Right ventricle myocardium superior (tissue), 1 donor: ENCODE data around the gene EXD3. TPM values are rescaled to one million over a fixed set of nuclear protein-coding genes. Genes with fewer than 3 reads are reported as not detected.
A peak's percentile ranks its signal among the peaks of the same experiment; 100 is the strongest.

Source experiments
- ATAC-seq: fragments of 200-7000 bp; cut with Tn5 transposase; one replicate; pipeline ENCODE4 v1.9.1; 2020; ENCODE audit warnings: mild to moderate bottlenecking; ENCODE audit not compliant: poor library complexity
- DNase-seq: peaks from one replicate; pipeline ENCODE4 v3.0.0-alpha.2; 2020
- intact Hi-C: fragments of 100-400 bp; cut with DNase I; formaldehyde crosslinking; loops from one replicate; pipeline ENCODE4 v1.11.2; 2022
- total RNA-seq: library from RNA; stranded (reverse); fragmentation: NEBNext Ultra II Directional; extraction: Animal tissue kit (Norgen Biotek cat#: 25700); gene quantifications from one replicate; pipeline ENCODE4 v1.2.1, GENCODE V29; 2021
- donor health status: DM: no; HTN: yes; CAD: no; lungs with severe emphysema.

Gene EXD3
- total RNA-seq, 1 donor from 2014 or later, result 6.9 TPM

DNA sequence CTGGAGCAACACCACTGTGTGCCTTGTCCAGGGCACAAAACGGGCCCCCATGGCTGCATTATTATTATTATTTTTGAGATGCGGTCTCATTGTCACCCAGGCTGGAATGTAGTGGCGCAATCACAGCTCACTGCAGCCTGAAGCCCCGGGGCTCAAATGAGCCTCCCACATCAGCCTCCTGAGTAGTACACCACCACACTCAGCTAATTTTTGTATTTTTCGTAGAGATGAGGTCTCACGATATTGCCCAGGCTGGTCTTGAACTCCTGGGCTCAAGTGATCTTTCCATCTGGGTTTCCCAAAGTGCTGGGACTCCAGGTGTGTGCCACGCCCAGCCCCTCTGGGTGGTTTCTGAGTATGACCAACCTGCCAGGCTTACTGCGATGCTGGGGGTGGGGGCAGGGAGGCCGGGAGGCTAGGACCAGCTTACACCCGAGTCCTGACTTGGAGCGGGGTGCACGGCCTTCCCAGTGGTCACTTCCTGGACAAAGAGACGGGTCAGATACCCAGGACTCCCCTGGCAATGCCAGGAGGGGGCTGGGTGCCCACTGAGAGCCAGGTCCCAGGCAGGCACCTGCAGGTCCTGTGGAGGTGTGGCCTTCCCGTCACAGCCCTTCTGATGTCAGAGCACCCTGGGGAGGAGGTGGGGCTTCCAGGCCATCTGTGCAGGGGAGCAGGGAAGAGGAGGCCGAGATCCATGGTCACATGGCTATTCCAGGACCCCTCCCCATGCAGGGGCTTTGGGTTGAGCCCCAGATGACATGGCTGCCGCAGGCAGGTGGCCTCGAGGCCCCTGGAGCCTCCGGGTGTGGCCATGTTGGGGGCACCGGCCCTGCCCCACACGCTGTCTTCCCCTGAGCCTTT, 112.5 kb downstream of the EXD3 start:
- intact Hi-C loops, result no loop called here
- ATAC-seq (no peak), DNase-seq (no peak)

DNA sequence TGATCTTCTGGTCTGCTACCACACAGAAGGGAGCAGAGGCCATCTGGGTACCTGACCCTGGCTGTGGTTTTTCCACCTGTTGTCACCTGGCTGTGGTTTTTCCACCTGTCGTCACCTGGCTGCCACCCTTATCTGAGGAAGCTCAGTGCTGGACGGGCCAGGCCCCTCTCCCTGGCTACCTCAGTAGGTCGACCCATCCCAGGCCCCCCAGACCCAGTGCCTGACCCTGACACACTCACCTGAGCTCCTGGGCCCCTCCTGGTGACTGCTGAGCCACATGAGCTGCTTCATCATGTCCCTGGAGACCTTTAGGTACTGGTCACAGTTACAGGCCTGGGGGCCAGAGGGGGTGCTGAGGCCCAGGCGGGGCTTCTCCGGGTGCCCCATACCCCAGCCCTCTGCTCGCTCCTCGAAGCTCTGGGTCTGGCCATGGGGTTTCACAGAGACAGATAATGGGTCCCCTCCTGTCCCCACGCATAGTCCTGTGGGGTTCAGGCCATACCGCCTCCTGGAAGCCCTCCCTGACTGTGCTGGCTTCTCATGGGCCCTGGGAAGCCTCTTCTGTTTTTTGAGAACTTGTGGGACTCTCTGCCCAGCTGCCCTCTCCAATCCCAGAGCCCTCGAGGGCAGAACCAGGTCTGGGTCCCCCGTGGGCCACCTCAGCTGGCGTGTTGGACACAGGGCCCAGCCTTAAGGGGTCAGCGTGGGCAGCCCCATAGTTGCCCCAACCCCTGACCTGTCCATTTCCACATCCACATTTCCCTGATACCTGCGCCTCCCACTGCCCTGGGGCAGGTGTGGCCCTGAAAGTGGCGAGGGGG, 113.4 kb downstream of the EXD3 start:
- DNase-seq (no peak), ATAC-seq (no peak)
- intact Hi-C loops, result no loop called here

DNA sequence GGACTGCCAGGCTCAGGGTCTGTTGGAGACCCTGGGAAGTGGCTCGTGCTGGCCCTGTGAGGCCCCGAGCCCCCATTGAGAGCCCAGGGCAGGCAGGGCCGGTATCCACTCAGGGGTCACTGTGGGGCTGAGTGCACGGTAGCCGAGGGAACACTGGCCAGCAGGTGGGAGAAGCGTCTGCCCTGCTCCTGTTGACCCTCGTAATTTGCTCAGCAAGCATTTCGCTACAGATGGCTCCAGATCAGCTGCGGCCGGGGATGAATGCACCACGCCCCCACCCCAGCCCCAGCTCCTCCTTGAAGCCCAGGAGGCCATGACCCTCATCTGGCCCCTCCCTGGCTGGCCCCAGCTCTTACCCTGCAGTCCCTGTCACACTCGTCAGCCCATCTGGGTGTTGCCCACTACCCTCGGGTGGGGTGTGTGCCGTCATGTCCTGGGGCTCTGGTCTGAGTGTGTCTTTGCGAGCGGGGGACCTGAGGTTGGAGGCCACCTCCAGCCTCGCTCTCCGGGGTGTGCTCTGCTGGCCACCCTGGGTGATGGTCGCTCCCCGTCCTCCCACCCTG, 114.8 kb downstream of the EXD3 start:
- DNase-seq, result no peak
- intact Hi-C loops, result no loop called here
- ATAC-seq, result no peak

DNA sequence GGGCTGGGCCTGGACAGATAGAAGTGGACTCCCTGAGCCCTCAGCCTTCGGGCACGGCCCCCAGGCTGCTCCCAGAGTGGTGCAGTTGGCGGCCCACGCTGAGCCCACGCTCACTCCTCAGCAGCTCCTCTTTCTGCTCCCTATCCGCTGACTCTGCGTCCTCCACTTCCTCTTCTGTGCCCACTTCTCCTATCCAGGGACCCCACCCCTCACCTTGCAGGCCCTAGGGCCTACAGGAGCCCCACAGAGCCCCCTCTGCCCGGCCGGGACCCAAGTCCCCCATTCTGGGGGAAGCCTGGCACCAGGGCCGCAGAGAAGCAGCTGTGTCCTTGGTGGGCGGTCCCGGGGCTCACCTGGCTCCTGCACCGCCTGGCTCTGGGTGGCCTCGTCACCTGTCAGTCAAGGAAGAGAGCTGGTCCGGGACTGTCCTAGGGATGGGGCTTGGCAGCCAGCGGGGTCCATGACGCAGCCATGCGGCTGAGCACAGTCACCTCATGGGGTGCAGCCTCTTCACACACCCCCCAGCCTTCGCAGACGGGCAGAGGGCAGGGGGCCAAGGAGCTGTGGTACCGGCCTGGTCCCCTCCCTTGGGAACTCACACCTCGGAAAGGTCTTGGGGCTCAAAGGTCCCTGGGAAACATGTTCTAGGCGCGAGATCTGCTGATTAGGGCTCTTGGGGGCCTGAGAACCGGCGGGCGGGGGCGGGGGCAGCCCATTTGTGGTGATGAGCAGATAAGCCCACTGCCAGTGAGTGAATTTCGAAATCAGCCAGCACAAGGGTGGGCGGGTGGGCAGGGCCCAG, 115.5 kb downstream of the EXD3 start:
- intact Hi-C loops, result no loop called here
- no peak for DNase-seq
- ATAC-seq, result no peak

DNA sequence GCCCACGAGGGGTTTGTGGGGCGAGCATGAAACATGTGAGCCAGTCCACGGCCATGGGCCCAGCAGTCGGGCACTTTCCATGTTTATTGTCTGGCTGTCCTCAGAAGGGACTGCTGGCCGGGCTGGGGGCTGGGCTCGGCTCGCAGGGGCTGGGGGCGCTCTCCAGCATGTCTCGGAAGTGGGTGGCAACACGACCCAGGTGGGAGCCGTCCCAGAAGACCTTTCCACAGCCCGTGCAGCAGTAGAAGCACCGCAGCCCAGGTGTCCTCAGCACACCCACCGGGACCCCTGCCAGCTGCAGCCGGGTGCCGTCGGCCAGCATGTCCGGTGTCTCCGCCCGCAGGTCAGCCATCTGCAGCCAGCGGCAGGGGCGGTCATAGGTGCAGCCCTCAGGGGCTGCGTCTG, 116.1 kb downstream of the EXD3 start:
- intact Hi-C loops, result no loop called here
- DNase-seq, result no peak
- ATAC-seq, result no peak

DNA sequence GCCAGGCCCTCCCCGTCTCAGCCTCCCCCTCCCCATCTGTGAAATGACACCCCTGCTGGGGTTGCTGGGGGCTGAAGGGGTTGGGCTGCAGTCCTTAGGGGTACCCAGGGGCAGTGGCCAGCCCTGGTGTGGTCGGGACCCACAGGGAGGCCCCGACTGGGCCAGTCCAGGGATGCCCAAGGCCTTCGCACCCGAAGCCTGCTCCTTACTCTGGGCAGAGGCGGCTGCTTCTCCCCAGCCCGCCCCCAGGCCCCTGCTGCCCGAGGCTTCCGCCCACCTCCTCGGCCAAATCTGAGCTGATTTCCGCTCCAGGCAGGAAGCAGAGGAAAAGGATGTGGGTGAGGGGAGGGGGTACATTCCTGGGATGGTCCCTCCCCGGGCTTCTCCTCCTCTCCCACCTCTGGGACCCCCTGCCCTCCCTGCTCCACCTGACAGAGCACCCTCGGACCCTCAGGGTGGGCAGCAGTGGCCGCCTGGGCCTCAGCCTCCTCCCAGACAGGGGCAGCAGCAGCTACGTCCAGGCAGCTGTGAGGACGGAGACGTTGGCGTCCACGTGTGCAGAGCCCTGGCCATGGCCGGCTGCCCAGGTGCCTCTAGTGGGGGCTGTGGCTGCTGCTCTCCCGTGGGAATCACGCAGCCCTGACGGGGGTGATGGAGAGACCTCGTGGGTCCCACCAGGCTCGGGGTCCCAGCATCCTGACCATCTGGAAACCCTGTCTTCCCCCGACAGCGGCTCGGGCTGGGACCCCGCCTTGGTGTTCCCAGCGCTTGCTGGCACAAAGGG, 116.7 kb downstream of the EXD3 start:
- intact Hi-C loops, result no loop called here
- ATAC-seq (no peak), DNase-seq (no peak)

DNA sequence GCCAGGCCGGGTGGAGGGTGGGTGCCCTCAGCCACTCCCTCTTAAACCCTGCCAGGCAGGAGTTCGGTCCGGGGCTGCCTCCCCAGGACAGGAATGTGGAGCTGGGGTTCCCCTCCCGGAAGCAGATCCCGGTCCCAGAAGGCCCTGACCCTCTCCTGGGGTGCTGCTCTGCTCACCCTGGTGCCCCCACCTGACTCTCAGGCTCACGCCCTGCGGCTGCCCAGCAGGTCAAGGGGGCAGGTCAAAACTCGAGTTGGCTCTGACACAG, 117.2 kb downstream of the EXD3 start:
- ATAC-seq (no peak), DNase-seq (no peak)
- intact Hi-C loops, result no loop called here

DNA sequence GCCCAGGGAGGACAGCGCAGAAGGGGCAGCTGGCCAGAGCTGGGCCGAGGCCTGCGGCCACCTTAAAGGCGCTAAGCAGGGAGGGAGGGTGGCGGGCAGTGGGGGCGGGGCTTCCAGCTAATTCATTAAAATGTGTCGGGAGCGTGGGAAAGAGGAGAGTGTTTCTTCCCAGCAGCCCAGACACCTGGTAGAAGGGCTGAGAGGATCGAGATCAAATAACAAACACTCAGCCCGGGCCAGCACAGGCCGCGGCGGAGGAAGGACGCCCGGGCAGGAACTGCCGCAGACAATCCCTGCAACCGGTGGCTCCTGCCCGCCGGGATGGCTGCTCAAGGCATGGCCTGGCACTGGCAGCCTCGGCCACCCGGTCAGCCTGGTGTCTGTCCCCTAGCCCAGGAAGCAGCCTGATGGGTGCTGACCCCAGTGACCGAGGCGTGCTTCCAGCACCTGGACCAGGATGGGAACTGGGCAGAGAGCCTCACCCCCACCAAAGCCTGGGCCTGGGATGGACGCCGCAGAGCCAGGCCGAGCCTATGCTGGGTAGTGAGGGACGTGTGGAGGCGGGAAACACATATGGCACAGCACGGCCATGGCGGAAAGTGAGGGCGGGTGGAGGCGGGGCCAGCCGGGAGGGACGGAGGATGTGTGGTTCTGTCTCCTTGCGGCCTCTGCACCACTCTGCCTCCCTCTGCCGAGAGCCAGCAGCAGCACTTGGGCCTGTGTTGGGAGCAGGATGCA, 117.7 kb downstream of the EXD3 start:
- DNase-seq, result peak; percentile 56
- intact Hi-C loops, result no loop called here

DNA sequence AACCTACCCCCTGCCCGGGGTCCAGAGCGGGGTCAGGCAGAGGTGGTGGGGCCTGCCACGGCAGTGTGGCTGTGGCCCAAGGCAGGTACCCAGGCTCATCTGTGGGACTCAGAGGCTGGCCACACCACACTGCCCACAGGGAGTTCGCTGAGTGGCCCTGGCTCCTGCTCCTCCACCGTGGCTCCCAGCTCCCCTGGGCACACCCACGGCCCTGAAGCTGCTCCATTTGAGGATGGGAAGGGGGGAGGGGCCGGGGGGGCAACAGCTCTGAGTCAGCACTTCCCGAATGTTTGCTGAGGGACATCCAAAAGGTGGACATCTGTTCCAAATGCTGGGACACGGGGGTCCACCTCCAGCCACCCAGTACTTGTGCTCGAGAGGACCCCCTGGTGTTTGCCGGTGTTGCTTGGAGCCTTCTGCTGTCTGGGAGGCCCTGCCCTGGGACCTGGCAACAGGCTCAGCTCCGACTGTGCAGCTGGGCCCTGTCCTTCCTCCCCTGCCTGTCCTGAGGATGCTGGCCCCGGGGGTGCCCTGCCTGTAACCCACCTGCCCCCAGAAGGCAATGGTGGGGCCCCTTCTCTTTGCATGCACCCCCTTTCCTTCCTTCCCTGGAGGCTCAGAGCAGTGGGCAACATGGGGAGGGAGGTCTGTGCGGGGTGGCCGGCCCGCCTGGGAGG, 118.4 kb downstream of the EXD3 start:
- intact Hi-C loops, result no loop called here
- peak; percentile 34 for DNase-seq
- ATAC-seq, result no peak

More for the DNA sequence above, 117.7 kb downstream of the EXD3 start:
- peak; percentile 8 for ATAC-seq

DNA sequence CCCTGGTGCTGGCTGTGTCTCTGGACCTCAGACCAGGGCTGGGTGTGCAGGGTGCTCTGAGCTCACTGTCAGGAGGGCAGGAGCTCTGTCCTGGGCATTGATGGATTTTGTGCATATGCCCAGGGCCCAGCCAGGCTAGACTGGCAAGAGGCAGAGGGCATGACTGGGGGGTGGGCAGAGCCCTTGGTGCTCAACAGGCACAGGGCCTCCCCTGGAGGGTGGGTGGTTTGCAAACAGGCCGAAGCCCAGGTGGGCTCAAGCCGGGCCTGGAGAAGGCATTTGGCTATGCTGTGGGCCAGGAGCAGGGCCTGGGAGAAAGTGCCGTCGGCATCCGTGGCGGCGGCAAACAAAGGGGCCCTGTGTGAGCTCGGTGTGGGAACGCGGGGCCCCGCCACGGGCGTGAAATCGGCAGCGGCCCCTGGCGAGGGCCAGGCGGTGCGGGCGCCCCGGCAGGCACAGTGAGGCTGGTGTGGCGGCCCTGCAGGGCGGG, 119.0 kb downstream of the EXD3 start:
- no peak for ATAC-seq
- intact Hi-C loops, result no loop called here
- no peak for DNase-seq

DNA sequence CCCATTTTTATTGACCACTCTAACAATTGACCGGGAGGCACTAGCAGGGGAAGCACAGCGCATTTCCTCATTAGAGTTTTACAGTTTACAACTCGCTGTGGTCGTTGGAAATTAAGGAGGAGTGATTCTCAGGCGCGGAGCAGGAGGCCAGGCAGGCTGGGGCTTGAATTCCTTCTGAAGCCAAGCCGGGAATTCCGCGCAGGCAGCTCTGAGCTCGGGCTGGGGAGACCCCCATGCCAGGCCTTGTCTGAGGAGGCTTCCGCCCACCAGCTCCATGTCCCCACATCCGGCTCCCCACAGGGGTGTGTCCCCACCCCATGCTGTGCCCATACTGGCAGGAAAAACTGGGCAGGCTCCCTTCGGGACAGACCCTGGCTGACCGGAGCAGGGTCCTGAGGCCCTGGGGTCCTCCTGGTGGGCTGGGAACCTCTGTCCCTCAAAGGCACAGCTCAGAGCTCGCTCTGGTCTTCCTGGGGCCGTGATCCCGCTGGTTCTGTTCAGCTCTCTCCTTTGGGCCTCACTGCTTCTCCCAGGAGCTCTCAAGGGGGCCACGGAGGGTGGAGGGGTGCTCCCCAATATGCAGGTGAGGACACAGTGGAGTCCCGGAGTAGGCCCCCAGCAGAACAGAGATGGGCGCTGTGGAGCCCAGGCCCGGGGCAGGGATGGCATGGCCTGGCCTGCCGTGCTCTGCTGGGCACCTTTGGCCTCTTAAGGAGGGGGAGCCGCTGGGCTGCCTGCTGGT, 119.6 kb downstream of the EXD3 start:
- intact Hi-C loops, result no loop called here
- DNase-seq (peak; percentile 38), ATAC-seq (no peak)

DNA sequence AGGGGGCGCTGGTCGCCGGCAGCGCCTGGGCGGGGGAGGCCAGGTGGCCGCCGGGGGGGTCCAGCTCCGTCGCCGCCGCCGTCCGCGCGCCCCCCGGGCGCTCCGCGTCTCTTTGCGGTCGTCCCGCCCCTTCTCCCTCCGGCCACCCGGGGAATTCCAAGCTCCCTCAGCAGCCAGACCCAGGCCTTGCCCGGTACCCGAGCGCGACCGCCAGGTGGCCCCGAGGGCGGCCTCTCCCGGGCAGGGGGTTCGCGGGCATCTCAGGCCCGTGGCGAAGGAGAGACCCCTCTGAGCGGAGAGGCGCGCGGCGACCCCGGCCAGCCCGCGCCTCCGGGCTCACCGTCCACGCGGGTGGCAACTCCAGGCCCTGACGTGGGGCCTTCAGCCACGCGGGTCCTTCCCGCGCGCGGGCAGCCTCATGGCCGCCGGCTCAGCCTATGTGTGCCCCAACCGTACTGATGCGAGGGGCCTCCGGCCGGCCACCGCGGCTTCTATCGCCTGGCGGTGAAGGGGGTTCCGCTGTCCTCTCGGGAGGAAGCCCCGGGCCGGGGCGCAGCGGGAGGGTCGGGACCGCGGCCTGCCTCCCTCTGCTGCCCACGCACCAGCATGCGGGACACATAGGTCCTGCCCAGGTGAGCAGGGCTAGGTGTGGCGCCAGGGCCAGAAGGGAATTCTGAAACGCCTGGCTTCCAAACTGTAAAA, 120.4 kb downstream of the EXD3 start:
- DNase-seq (no peak), ATAC-seq (peak; percentile 24)
- intact Hi-C loops, result no loop called here

DNA sequence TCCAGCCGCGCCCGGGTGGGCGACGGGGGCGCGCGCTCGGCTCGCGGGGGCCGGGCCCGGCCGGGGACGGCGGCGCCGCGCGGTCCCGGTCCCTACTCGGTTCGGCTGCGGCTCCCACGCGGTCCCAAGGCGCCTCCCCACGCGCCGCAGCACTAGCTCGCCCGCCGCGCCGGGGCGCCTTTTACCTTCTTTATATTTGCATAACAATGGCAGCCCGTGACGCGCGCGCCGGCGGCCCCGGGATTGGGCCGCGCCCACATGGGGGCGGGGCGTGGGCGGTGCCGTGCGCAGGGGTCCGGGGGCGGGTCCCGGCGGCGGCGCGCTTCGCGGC, 120.9 kb downstream of the EXD3 start, which contains the start of gene NRARP:
Gene NRARP (minus strand): TSS at position 154 of the 331 bp plus-strand sequence. CDS start 343 bp downstream, outside the sequence.
- ATAC-seq (peak; percentile 82), DNase-seq (peak; percentile 96)
- intact Hi-C loops, result no loop called here

DNA sequence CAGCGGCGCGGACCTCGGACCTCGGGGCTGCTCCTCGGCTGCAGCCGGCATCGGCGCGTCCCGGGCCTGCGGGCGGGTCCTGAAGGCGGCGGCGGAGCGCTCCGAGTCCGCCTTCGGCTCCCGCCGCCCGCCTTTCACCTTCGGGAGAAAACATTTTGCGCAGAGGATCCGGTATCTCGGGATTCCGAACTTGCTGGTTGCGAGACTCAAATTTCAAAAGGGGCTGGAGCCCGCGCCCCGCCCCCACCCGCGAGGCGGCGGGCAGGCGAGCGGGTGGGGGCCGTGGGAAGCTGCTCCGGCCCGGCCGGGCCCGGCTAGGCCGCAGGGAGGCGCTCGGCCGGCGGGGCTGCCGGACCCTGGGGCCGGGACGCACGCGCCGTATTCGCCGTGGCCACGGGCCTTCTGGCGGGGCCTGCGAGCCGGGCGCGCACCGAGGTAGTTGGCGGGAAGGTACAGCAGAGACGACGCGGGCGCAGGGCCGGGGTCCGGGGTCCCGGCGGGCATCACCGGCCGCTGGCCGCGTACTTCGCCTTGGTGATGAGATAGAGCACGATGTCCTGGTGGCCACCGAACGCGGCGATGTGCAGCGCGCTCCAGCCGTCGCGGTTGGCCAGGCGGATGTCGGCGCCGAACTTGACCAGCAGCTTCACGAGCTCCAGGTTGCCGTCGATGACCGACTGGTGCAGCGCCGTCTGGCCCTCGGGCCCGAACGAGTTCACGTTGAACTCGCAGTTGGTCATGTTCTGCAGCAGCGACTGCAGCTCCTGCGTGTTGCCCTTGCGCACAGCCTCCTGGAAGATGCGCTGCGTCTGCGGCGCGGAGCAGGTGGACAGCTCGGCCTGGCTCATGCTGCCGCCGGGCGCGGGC, 121.6 kb downstream of the EXD3 start:
- intact Hi-C loops, result no loop called here
- no peak for ATAC-seq
- DNase-seq, result peak; percentile 56

DNA sequence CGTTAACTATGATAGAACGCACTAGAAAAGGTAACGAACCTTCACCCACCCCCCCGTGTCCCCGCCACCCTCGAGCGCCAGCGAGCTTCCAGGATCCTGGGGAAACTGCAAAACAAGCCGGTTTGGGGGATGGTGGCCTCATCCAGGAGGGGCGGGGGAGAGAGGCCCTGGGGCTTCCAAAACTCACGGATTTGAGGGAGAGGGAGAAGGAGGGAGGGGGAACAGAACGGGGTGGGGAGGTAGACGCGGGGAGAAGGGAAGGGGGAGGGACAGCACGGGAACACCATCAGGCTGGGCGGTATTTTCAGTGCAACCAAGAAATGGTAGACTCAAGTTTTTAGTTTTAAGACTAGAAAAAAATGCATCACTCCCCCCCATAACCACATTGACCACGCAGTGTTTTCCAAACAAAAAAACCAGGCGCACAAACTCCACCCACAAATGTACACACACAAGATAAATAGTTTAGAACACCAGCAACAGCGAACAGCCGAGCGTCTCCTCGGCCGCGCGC, 122.3 kb downstream of the EXD3 start:
- intact Hi-C loops, result no loop called here
- peak; percentile 37 for DNase-seq

More for the DNA sequence above, 122.3 kb downstream of the EXD3 start:
- no peak for ATAC-seq
